Middle frontal gyrus (tissue), 1 donor: Measurements from ENCODE around the gene CHFR.
"Not testable (repeated sequence)": the region's sequence is repeated elsewhere in the genome, so short reads cannot be mapped to it uniquely, and the experiment has no call there.

Source experiments
- DNase-seq: peaks from one replicate; pipeline ENCODE4 v3.0.0-alpha.2; 2015; ENCODE audit warnings: low spot score; ENCODE audit errors: extremely low spot score

CHFR gene

DNA sequence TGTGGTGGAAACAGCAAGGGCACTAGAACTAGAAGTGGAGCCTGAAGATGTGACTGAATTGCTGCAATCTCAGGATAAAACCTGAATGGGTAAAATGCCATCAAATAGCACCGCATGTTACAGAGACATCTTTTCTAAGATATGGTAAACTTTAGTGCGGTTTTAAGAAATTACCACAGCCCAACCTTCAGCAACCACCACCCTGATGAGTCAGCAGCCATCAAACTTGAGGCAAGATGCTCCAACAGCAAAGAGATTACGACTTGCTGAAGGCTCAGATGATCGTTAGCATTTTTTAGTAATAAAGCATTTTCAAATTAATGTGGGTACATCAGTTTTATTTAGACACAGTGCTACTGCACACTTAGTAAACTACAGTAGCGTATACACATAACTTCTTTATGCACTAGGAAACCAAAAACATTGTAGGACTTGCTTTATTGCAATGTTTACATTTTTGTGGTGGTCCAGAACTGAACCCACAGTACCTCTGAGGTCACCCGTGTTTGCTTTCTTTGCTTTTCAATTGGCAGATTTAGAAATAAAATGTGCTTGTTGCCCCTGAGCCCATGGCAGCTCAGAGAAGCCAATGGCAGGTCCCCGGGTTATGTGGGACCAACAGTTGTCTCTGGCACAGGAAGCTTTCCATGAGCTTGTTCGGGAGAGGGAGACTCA is 74.6 kb downstream of the CHFR start:
- no peak for DNase-seq

DNA sequence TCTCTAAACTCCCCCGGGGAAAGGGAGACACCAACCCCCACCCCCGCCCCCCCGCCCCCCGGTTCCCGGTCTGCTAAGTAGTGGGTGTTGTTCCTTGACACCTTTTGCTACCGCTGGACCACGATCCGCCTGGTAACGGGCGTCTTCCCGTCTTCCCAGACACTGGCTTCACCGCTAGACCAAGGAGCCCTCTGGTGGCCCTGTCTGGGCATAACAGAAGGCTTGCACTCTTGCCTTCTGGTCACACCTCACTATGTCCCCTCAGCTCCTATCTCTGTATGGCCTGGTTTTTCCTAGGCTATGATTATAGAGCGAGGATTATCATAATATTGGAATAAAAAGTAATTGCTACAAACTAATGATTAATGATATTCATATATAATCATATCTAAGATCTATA is 78.0 kb downstream of the CHFR start:
- DNase-seq: not testable (repeated sequence)

DNA sequence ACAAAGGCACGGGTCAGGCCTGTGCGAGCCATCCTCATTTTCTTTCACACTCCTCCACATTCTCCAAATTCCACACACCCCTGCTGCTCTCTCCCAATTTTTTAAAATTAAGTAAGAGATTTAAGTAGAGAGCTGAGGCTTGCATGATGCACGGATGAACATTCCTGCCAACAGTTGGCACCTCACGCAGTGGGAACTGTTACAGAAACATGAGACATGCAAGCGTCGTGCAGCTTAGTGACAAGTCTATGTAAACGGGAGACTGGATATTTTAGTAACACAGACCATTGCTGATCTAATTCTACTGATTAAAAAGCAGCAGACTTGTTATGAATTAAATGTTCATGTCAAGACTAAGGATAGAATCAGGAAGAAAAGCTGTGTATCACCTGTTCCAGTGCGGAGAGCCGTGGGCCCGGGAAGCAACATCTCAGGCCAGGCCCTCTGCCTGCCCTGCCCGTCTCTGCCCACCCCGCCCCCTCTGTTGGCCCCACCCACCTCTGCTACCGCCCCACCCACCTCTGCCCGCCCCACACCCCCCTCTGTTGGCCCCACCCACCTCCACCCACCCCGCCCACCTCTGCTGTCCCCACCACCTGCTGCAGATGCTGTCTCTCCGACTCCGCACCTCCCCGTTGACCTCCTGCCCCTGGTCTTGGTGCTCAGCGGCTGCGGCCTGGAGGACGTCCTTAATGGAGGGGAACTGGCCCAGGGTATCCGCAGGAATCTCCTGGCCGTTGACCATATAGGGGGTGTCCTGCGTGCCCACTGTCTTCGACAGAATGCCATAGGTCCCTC is 79.9 kb downstream of the CHFR start:
- peak; percentile 44 for DNase-seq

DNA sequence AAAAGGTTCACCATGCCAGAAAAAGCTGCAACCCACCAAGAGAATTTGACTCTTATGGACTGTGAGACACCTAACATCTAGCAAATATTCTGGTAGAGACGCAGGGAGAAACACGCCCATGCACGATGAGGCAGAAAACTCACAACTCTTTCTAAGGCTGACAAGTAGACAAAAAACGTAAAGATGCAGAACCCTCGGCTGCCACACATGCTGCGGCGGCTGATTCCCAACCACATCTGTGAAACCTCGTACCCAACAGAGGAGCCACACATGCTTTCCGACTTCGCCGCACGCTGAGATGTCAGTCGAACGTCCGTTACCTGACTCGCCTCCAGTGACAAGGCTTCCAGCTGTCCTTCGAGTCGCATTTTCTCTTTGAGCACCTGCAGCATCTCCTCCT is 80.5 kb downstream of the CHFR start:
- DNase-seq: peak; percentile 12

DNA sequence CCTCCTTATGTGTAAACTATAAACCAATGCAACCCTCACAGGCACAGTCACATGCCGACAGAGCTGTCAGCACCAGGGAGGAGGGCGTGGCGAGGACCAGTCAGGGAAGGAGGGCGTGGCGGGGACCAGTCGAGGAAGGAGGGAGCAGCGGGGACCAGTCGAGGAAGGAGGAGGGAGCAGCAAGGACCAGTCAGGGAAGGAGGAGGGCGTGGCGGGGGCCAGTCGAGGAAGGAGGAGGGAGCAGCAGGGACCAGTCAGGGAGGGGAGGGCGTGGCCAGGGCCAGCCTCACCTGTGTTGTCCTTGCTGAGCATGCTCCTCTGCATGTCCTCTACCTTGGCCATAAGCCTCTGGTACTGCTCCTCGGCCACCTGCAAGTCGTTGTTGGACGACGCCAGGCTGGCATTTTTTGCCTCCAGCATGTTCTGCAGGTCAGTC is 83.0 kb downstream of the CHFR start:
- no peak for DNase-seq

DNA sequence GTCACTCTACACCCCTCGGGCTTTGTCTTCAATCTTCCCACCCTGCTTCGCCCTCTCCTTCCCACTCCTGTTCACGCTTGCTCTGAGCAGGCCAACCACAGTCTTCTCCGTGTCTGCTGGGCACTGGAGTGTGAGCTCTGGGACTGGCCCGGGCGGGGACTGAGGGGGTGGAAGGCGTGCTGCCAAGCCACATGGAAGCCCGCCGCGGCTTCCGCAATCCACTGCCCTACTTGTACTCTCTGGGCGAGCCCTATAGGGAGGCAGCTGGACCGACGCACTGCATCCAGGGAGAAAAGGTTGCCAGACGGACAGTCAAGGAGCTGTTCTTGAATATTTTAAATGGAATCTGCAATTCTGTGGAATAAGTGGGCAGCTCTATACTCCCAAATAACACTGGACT is 83.5 kb downstream of the CHFR start:
- no peak for DNase-seq

DNA sequence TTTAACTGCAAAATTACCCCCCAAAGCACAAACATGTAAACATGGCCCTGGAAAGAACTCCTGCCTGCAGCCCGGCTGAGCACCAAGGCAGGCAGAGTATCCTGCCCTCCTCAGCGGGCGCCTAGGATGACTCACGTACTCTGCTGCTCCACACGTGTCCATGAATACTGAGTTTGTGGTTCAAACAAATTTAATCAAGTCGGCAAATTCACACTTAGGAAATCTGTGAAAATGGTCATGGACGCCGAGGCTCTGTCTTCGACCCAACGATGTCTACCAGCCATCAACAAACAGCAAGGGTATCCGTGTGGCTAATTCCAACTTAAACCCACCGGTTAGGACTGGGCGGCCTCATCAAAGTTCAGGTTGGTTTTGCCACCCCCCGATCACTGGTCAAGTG is 84.3 kb downstream of the CHFR start:
- no peak for DNase-seq

DNA sequence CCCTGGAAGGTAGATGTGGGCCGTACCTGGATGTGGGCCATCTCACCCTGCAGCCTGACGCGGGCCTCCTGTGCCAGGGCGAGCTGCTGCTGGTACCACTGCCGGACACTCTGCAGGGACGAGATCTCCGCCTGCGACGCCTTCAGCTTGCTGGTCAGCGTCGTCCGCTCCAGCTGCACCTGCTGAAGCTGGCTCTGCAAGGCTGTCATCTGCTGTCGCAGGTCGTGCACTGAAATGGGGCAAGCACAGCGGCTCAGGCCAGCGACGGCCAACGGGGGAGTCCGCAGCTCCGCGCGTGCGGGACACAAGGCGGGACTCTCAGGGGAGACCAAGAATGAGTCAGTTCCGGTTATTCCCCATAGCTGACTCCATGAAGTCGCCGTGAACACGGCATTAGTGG is 85.7 kb downstream of the CHFR start:
- DNase-seq: no peak

DNA sequence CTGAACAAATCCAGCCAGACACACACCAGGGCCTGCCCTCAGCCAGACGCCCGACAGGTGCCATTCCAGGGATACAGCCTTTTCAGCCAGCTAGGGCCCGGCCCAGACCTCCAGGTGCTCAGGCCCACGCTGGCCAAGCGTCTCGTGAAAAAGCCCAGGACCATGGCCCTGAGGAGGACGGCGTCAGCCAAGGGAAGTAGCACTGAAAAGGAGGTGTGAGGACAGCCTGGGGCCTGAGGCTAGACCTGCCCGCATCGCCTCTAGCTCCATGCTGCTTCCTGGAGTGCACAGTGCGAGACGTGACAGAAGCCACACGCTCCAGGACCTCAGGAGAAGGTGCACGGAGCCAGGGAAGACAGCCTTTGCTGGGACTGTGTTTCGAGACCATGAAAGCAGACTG is 88.6 kb downstream of the CHFR start:
- no peak for DNase-seq

DNA sequence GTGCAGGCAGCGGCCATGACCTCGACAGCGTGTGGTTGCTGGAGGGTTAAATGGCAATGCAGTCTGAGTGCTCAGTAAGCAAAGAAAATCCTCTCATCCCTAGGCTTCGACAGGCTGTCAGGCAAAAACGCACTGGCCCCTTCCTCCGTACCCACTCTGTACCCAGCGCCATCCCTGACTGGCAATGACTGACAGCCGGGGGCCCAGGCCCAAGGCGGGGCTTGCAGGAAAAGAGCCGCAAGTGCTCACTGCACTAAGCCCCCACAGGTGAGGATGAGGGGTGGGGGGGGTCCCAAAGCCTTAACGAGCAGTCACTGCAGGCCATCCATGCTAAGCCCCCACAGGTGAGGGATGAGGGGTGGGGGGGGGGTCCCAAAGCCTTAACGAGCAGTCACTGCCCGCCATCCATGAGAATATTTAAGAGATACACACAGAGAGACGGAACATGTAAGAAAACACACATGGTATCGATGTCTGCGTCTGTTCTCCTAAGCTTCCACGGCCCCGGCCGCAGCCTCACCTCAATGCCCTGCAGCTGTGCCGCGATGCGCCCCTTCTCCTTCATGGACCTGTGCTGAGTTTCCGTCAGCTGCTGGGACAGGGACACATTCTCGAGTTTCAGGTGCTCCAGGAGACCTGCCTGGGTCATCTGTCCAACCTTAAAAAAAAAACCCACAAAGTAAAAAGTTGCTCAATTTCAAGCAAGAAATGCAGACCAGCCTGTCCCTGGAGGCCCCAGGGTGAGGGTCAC is 89.4 kb downstream of the CHFR start:
- DNase-seq: no peak

DNA sequence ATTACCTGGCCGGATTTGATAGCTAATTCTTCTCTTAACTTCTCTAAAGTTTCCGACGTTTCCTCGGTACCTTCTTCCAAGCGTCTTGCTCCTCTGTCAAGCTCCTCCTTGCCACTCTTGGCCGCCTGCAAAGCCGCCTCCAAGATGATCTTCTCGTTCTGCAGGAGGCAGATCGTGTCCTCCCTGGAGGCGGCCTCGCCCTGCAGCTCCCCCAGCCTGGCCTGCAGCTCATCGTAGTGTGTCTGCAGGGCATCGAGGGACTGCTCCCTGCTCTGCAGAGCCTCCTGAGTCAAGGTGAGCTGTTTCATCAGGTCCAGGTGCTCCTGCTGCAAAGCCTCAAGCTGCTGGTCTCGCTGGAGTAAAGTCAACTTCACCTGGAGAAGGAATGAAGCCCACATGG is 91.6 kb downstream of the CHFR start:
- no peak for DNase-seq

DNA sequence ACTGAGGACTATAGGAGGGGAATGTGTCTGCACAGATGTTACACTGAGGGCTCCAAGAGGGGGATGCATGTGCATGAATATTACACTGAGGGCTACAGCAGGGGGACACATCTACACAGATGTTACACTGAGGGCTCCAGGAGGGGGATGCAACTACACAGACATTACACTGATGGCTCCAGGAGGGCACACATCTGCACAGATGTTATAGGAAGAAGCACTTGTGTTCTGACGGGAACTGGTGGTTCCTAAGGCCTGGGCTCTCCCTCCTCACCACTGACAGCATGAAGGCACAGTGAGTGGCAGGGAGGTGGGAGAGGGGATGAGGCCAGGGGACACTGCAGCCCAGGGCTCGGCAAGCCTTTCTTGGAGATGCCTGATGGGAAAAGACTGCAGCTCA is 95.5 kb downstream of the CHFR start:
- not testable (repeated sequence) for DNase-seq

DNA sequence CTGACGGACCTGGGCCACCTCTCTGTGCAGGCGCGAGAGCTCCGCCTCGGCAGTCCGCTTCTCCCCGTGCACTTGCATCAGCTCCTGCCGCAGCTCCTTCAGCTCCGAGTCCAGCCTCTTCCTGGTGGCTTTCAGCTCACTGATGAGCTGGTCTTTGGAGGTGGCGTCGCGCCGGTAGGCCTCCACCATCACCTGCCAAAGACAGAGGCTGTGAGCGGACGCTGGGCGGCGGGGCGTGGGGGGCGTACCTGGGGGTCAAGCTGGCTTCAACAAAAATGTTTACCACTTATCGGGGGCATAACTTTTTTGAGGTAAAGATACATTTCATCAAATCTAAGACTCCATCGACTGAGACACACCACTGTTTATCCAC is 98.3 kb downstream of the CHFR start:
- DNase-seq: no peak

DNA sequence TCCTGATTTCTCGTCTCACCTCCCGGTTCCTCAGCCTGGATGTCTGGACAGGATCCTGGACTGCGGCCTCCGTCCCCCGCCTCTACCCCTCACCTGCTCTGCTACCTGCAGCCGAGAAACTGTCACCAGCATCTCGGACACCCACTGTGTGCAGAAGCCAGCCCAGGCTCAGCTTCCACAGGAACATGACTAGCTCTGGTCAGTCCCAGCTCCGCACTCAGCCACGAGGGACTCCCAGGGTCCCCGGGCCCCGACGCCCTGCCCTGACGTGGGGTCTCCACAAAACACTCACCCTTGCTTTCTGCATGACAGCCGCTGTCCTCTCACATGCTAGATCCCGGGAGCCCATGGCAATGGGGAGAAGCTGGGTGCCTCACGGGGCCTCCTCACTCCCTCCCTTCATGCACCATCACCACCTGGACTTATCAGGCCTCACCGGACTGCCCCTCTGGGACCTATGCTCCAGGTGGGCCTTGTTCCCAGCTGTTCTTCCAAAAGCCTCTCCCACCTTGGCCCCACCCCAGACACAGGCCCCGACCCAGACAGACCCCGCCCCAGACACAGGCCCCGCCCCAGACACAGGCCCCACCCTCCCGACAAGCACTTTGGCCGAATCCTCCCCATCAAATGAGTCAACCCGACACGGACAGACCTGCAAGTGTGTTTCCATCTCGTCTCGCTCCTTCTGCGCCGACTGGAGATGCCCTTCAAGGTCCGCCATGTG is 98.9 kb downstream of the CHFR start:
- DNase-seq: no peak

DNA sequence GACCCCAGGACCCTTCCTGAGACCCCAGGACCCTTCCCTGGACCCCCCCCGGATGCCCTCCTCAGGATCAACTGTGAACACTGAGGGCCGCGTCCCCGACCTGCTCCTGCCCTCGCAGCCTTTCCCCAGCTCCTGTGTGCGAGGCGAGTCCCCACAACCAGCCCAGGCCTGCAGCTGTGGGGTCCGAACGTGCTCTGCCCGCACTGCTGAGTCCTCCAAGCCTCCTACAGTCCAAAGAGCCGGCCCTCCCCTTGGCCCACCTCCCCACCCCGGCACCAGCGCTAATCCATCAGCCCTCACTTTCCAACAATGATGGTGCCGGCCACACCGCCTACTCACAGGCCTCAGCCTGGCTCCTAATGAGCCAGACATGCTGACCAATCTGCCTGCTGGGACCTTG is 99.5 kb downstream of the CHFR start:
- DNase-seq: no peak

DNA sequence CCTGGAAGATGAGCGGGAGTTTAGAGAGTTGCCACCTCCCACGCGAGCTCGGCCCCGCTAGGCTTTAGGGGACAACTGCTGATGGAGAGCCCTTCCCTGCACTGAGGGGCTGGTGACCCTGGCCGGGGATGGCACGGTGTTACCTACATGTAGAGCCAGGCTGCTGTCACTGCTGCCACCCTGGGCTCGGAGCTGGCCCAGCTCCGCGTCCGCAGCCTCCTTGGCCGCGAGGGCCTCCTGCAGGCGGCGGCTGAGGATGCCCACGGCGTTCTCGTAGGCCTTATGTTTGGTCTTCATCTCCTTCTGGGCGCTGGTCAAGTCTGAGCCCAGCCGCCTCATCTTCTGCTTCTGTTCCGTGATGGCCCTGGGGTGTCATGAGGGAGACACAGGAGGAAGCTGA is 101.2 kb downstream of the CHFR start:
- DNase-seq: no peak

DNA sequence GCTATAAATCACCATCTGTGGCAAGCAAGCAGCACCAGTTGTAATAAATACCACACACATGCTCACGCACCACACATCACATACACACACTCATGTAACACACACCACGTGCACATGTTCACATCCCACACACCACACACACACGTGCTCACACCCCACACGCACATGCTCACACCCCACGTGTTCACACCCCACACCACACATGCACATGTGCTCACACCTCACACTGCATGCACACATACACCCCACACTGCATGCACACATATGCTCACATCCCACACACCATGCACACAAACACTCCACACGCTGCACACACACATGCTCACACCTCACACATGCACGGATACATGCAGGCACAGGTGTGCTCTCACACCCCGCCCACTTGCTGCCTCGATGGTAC is 102.8 kb downstream of the CHFR start:
- no peak for DNase-seq

DNA sequence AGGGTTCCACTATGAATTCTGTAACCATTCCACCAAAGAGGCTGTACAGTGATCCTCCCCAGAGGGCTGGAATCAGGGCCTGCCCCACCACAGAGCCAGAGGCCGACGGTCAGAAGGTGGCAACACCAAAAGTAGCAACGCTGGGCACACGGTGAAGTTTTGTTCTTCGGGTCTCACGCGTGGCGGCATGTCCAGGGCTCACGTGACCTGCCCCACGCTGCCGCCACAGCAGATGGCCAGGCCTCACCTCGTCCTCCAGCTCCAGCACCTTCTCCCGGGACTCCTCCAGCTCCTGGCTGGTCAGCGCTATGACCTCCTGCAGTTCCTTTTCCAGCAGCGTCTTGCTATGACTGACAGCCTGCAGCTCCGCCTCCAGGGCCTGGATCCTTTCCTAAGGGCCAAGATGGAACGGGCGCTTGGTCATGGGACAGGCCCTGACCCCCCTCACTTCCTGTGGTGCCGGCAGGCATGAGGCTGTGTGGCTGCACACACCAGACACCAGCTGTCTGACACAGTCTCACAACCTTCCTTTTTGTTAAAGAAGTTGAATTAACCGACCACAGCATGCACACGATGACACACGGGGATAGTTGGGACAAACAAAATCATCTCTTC is 103.4 kb downstream of the CHFR start:
- no peak for DNase-seq
